Keratinocyte (primary cell): ENCODE results near the gene KBTBD12. TPM values are rescaled to one million over a fixed set of nuclear protein-coding genes. Genes with fewer than 3 reads are reported as not detected.

Experiments used
- DNase-seq: peaks from one replicate; pipeline ENCODE4 v3.0.0-alpha.2; 2011; ENCODE audit warnings: low read depth, missing footprints, low spot score
- FAIRE-seq: peaks from 2 replicates; lab custom pipeline; 2011; peaks lifted over from hg19 to GRCh38; lab: Jason Lieb, UNC
- H2AFZ ChIP-seq: 2 replicates; pipeline ENCODE4 v1.6.0; 2012; ENCODE audit warnings: low read length, control low read depth, inconsistent platforms; ENCODE audit not compliant: control insufficient read depth
- H3K27ac ChIP-seq: 2 replicates; pipeline ENCODE4 v1.5.1; 2011; ENCODE audit warnings: low read length; ENCODE audit not compliant: control insufficient read depth, insufficient read depth
- H3K27me3 ChIP-seq: 3 replicates; pipeline ENCODE4 v1.6.0; 2011; ENCODE audit warnings: low read length; ENCODE audit not compliant: control insufficient read depth, insufficient read depth; ENCODE audit errors: extremely low read depth
- H3K36me3 ChIP-seq, 2 experiments: 2 replicates in 1 of 2; 3 replicates in 1 of 2; pipeline ENCODE4 v1.5.1; 2011; ENCODE audit warnings: low read length in 2 of 2, mild to moderate bottlenecking in 1 of 2; ENCODE audit not compliant: control insufficient read depth in 2 of 2, insufficient read depth in 2 of 2; ENCODE audit errors: extremely low read depth in 1 of 2
- H3K4me1 ChIP-seq: 3 replicates; pipeline ENCODE4 v1.5.1; 2011; ENCODE audit warnings: low read length; ENCODE audit not compliant: control insufficient read depth, insufficient read depth; ENCODE audit errors: extremely low read depth
- H3K4me2 ChIP-seq: 3 replicates; pipeline ENCODE4 v1.6.0; 2011; ENCODE audit warnings: low read depth, low read length; ENCODE audit not compliant: control insufficient read depth, insufficient read depth; ENCODE audit errors: extremely low read depth
- H3K4me3 ChIP-seq, 3 experiments: fragments of 200-600 bp in 1 of 3; sonication (generic) in 1 of 3; 2 replicates in 2 of 3; 3 replicates in 1 of 3; pipeline ENCODE4 v1.5.1; 2011 to 2016; ENCODE audit warnings: low read length in 3 of 3, mild to moderate bottlenecking in 3 of 3, control low read depth in 2 of 3, inconsistent platforms in 1 of 3, low read depth in 1 of 3, mixed read lengths in 1 of 3, mixed run types in 1 of 3, moderate library complexity in 1 of 3; ENCODE audit not compliant: control insufficient read depth in 2 of 3, insufficient read depth in 2 of 3; ENCODE audit errors: extremely low read depth in 1 of 3
- H3K79me2 ChIP-seq: 2 replicates; pipeline ENCODE4 v1.6.0; 2012; ENCODE audit warnings: low read length; ENCODE audit not compliant: control insufficient read depth, insufficient read depth
- H3K9ac ChIP-seq: 3 replicates; pipeline ENCODE4 v1.6.0; 2011; ENCODE audit warnings: low read length; ENCODE audit not compliant: control insufficient read depth, insufficient read depth; ENCODE audit errors: extremely low read depth
- H3K9me1 ChIP-seq: 3 replicates; pipeline ENCODE4 v1.6.0; 2011; ENCODE audit warnings: low read length; ENCODE audit not compliant: control insufficient read depth, insufficient read depth; ENCODE audit errors: extremely low read depth
- H3K9me3 ChIP-seq: 2 replicates; pipeline ENCODE4 v1.5.1; 2012; ENCODE audit warnings: low read depth, low read length; ENCODE audit not compliant: control insufficient read depth
- H4K20me1 ChIP-seq: 3 replicates; pipeline ENCODE4 v1.6.0; 2011; ENCODE audit warnings: low read length; ENCODE audit not compliant: control insufficient read depth, insufficient read depth; ENCODE audit errors: extremely low read depth
- CTCF ChIP-seq, 3 experiments: IDR thresholded peaks in 1 of 3; conservative IDR thresholded peaks in 1 of 3; optimal IDR thresholded peaks in 1 of 3; 2 replicates in 2 of 3; 3 replicates in 1 of 3; pipeline versions ENCODE3 to v1.5.1; 2011; ENCODE audit warnings: low read length in 3 of 3, mild to moderate bottlenecking in 3 of 3, moderate library complexity in 2 of 3, control low read depth in 1 of 3, inconsistent platforms in 1 of 3; ENCODE audit not compliant: insufficient read depth in 2 of 3; ENCODE audit errors: extremely low read depth in 1 of 3
- EZH2 ChIP-seq: IDR thresholded peaks from one replicate; pipeline ENCODE4 v1.6.1; 2012; ENCODE audit warnings: inconsistent platforms, mild to moderate bottlenecking, low read length, moderate library complexity
- dilution Hi-C: fragments of 300-500 bp; cut with MboI; formaldehyde crosslinking; loops from one replicate; pipeline ENCODE4 v1.7.0; 2020; ENCODE audit warnings: low sequenced_read_pairs; ENCODE audit not compliant: extremely low pct_ligation_motif_present
- polyA plus RNA-seq, 5 experiments: library from polyadenylated mRNA; depleted of rRNA in 3 of 5; stranded (reverse) in 3 of 5; stranded (forward) in 1 of 5; unstranded in 1 of 5; fragments of >200 nt; gene quantifications; 1 replicate in 1 of 5; 2 replicates in 3 of 5; 3 replicates in 1 of 5; pipeline versions ENCODE4 v1.2.1 to v1.2.3, GENCODE V29; 2011 to 2012; ENCODE audit warnings: missing spikeins in 2 of 5, low read depth in 1 of 5, low replicate concordance in 1 of 5

KBTBD12 gene
- polyA plus RNA-seq, 1 donor (not counting 4 experiments of a cell fraction or from before 2014, with no cell fraction given) = not detected

DNA sequence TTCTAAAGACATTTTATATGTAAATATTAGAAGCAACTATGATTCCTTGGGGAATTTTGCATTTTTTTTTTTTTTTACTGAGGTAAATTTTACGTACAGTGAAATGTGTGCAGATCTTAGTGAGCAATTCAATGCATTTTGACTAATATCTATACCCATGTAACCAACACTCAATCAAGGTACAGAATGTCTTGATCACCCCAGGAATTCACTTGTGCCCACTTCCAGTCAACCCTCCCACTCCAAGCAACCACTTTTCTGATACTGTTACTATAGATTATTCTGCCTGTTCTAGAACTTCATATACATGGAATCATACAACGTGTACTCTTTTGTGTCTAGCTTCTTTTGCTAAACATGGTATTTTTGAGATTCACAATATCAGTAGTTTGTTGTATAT is 47.6 kb upstream of the KBTBD12 start:
- TF ChIP-seq CTCF (optimal IDR thresholded peaks at IDR 0.05 in 1 of 3, IDR thresholded peaks at IDR 0.05 in 1 of 3, conservative IDR thresholded peaks at IDR 0.05 in 1 of 3; ENCODE audit: extremely low read depth in 1 of 3, insufficient read depth in 2 of 3, low read length in 3 of 3) (no peak), EZH2 (no peak)

DNA sequence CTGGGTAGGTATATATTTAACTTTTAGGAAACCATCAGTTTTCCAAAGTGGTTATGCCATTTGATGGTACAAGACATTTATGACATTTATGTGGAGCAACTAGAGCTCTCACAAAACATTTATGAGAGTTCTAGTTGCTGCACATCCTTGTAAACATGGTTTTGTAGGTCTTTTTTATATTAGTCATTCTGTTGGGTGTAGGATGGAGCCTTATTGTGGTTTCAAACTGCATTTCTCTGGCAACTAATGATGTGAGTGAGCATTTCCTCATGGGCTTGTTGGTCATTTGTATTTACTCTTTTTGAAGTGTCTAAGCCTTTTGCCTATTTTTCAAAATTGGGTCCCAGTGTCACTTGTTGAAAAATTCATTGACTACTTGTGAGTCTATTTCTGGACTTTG is 47.0 kb upstream of the KBTBD12 start:
- TF ChIP-seq CTCF (optimal IDR thresholded peaks at IDR 0.05 in 1 of 3, IDR thresholded peaks at IDR 0.05 in 1 of 3, conservative IDR thresholded peaks at IDR 0.05 in 1 of 3; ENCODE audit: extremely low read depth in 1 of 3, insufficient read depth in 2 of 3, low read length in 3 of 3) = no peak
- no peak for TF ChIP-seq EZH2
- no peaks in the 10 kb centered on the region for H4K20me1 ChIP-seq
- dilution Hi-C loops = no loop called here
- no peaks in the 10 kb centered on the region for H3K79me2 ChIP-seq
- H3K4me1 ChIP-seq = no peaks in the 10 kb centered on the region
- DNase-seq = no peak
- H3K9me1 ChIP-seq = no peaks in the 10 kb centered on the region
- no peak overlapping the region for H3K27ac ChIP-seq
- no peak overlapping the region for H2AFZ ChIP-seq
- H3K4me2 ChIP-seq = no peak overlapping the region
- H3K9me3 ChIP-seq = no peaks in the 10 kb centered on the region
- no peak overlapping the region for H3K4me3 ChIP-seq
- no peaks in the 10 kb centered on the region for H3K27me3 ChIP-seq
- no peaks in the 10 kb centered on the region for H3K36me3 ChIP-seq
- no peak overlapping the region for H3K9ac ChIP-seq
- no peak for FAIRE-seq

More for the DNA sequence above, 47.6 kb upstream of the KBTBD12 start:
- Histone ChIP-seq H3K9me1 (no peaks in the 10 kb centered on the region), H3K36me3 (no peaks in the 10 kb centered on the region), H3K79me2 (no peaks in the 10 kb centered on the region), H3K9me3 (no peaks in the 10 kb centered on the region), H3K4me3 (no peak overlapping the region), H3K4me2 (no peak overlapping the region), H2AFZ (no peak overlapping the region), H3K9ac (no peak overlapping the region), H3K27me3 (no peaks in the 10 kb centered on the region), H4K20me1 (no peaks in the 10 kb centered on the region), H3K27ac (no peak overlapping the region), H3K4me1 (no peaks in the 10 kb centered on the region)
- no peak for DNase-seq
- FAIRE-seq = no peak
- dilution Hi-C loops = no loop called here
